ENCODE measurements around the gene GAS7. TPM values are rescaled to one million over a fixed set of nuclear protein-coding genes. Genes with fewer than 3 reads are reported as not detected.

Gene GAS7
- total RNA-seq, 2 experiments from 2014 or later = 0.76 to 1.2 TPM

DNA sequence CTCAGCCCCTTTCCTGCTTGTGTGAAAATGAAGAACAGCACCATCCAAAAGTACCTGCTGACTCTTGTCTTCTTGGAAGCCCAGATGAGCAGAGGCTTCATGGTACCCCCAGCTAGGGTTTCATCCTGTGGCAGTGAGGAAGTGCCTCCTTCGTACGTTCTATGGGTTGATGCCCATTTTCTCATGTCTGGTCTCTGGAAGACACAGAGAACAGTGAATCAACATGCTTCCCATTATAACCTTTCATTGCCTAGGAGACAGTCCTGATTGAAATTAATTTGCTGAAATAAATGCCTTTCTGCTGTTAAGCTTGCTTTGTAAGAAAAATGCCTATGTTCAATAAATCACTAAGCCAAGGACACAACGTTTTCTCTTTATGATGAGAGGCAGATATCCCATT, 329.9 kb downstream of the GAS7 start:
- no peak overlapping the region for H3K27ac Mint-ChIP-seq
- H3K4me3 Mint-ChIP-seq = no peak overlapping the region
- H3K36me3 Mint-ChIP-seq = no peaks in the 10 kb centered on the region
- no peaks in the 10 kb centered on the region for H3K4me1 Mint-ChIP-seq
- no peaks in the 10 kb centered on the region for H3K27me3 Mint-ChIP-seq
- H3K9me3 Mint-ChIP-seq = peaks cover 1% of the 10 kb centered on the region
- DNase-seq = no peak

DNA sequence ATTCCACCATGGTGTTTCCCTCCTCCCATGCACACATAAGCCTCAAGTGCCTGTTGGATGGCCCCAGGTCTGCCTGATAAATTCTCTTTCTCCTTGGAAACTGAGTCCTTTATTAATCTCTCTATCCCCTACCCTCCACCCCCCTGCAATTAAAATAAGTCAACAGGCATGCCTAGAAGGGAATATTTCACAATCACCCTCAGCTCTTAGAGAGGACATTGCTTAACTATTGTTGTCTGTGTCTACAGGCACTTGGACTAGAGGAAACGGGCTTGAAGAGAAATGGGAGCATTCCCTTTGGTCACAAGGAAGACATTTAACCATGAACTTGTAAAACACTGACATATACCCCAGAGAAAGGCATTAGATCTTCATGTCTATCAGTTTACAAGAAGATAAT, 332.8 kb downstream of the GAS7 start:
- no peaks in the 10 kb centered on the region for H3K27me3 Mint-ChIP-seq
- no peaks in the 10 kb centered on the region for H3K36me3 Mint-ChIP-seq
- H3K4me1 Mint-ChIP-seq = no peaks in the 10 kb centered on the region
- no peak for DNase-seq
- peaks cover 8% of the 10 kb centered on the region for H3K9me3 Mint-ChIP-seq
- H3K4me3 Mint-ChIP-seq = no peak overlapping the region
- H3K27ac Mint-ChIP-seq = no peak overlapping the region

DNA sequence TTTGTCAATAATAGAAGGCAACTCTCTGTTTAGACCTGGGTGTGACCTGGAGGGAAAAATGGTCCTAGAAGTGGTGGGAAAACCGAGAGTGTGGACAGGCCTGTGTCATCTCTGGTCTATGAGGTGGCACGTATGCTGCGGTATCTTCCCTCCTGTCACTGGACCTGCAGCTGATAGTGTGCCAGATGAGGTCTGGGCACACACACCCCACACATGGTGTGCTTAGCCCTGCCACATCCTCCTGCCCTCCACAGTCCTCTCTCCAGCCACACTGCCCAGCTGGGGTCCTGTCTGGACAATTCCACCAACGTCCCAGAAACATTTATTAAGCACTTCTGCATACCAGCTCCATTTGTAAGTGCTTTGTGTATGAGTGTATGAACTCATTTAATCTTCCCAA, 335.5 kb downstream of the GAS7 start:
- Mint-ChIP-seq H3K9me3 (peaks cover 17% of the 10 kb centered on the region), H3K36me3 (no peaks in the 10 kb centered on the region), H3K27me3 (no peaks in the 10 kb centered on the region), H3K4me3 (no peak overlapping the region), H3K27ac (no peak overlapping the region), H3K4me1 (no peaks in the 10 kb centered on the region)
- DNase-seq = no peak

DNA sequence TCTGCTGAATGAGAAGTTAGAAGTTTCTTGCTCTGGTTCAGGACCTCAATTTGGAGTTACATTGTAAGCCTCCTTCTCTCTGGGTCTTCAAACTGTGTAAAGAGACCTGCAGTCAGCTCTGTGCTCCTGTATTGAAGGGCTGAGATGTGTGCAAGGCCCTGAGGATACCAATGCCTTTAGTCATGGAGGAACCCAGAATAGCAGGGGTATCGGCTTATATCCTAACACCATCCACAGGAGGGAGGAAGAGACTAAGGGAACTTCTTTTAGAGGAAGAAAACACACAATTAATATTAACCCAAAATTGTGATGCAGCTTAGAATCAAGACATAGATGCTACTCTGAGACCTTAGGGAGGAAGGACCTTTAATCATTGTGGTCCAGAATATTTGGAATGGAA, 336.2 kb downstream of the GAS7 start:
- DNase-seq = no peak
- no peak overlapping the region for H3K4me3 Mint-ChIP-seq
- H3K27me3 Mint-ChIP-seq = peaks cover under 1% of the 10 kb centered on the region
- H3K36me3 Mint-ChIP-seq = no peaks in the 10 kb centered on the region
- H3K4me1 Mint-ChIP-seq = no peaks in the 10 kb centered on the region
- H3K9me3 Mint-ChIP-seq = peaks cover 20% of the 10 kb centered on the region
- H3K27ac Mint-ChIP-seq = no peak overlapping the region

DNA sequence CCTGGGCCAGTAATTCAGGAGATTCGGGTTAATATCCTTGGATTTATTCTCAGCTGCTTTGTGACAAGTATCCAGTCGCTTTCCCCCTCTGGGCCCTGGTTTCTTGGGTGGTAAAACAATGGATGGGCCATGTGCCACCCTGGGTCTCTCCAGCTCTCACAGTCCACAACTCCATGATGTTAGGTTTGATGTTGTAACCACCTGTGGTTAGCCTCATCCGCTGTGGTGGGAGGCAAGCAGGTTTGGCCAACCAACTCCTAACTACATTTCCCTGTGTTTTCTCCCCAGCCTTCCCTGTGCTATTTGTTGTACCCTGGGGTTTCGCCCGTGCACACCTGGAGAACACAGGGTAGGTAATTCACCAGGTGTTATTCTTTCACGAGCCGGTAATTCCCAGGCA, 337.6 kb downstream of the GAS7 start:
- H3K27me3 Mint-ChIP-seq = peaks cover 3% of the 10 kb centered on the region
- H3K9me3 Mint-ChIP-seq = peaks cover 20% of the 10 kb centered on the region
- H3K36me3 Mint-ChIP-seq = no peaks in the 10 kb centered on the region
- no peak for DNase-seq
- H3K4me1 Mint-ChIP-seq = no peaks in the 10 kb centered on the region
- no peak overlapping the region for H3K4me3 Mint-ChIP-seq
- no peak overlapping the region for H3K27ac Mint-ChIP-seq

Other genes starting within 250 kb of the GAS7 start
- not detected for gene MYH13, start 174.4 kb upstream of the GAS7 start, total RNA-seq
- gene MYH8, start 223.3 kb upstream of the GAS7 start, total RNA-seq = not detected